GM18907 (cell line): ENCODE data around the gene SMCO2.

Experiments
- ATAC-seq: cut with Tn5 transposase; IDR thresholded peaks from one replicate; pipeline ENCODE4 v1.9.1; 2021; ENCODE audit warnings: mild to moderate bottlenecking, moderate library complexity; ENCODE audit not compliant: unreplicated experiment

The SMCO2 gene

GRCh38 chr12:27549236-27549800 lies 102.8 kb downstream of the SMCO2 start:
- no peak for ATAC-seq

- ATAC-seq, result no peak
These were observed 103.5 kb downstream of the SMCO2 start for GRCh38 chr12:27549801-27550652.

GRCh38 chr12:27550653-27550975 lies 104.1 kb downstream of the SMCO2 start:
- ATAC-seq, result no peak

- no peak for ATAC-seq
These were observed 104.8 kb downstream of the SMCO2 start for GRCh38 chr12:27551172-27551840.
